Activated CD8-positive, alpha-beta memory T cell treated with anti-CD3 and anti-CD28 coated beads, Interleukin-2, amount 50 U/mL, for 4 hours (primary cell): ENCODE measurements around the gene KIF12.

ENCODE experiments used
- DNase-seq: peaks from one replicate; pipeline ENCODE4 v3.0.0-alpha.2; 2020

The KIF12 gene

GRCh38 chr9:114102484-114102883 is 3.4 kb upstream of the KIF12 start:
- no peak for DNase-seq

GRCh38 chr9:114100536-114100935 is 1.4 kb upstream of the KIF12 start:
- DNase-seq: no peak

GRCh38 chr9:114099669-114100270 is 678 bp upstream of the KIF12 start:
- DNase-seq: no peak

- DNase-seq: no peak
These were observed 814 bp downstream of the KIF12 start for GRCh38 chr9:114098021-114098935.

GRCh38 chr9:114097613-114098020 is 1.5 kb downstream of the KIF12 start:
- DNase-seq: no peak

GRCh38 chr9:114096866-114097612 is 2.1 kb downstream of the KIF12 start:
- DNase-seq: no peak

- no peak for DNase-seq
These were observed 3.0 kb downstream of the KIF12 start for GRCh38 chr9:114096041-114096511.

GRCh38 chr9:114094971-114095370 is 4.1 kb downstream of the KIF12 start:
- no peak for DNase-seq

- no peak for DNase-seq
These were observed 5.2 kb downstream of the KIF12 start for GRCh38 chr9:114093761-114094505.

GRCh38 chr9:114093031-114093471 is 6.0 kb downstream of the KIF12 start:
- DNase-seq: no peak

GRCh38 chr9:114092336-114092735 is 6.8 kb downstream of the KIF12 start:
- DNase-seq: no peak

GRCh38 chr9:114091711-114092110 is 7.4 kb downstream of the KIF12 start:
- no peak for DNase-seq

- no peak for DNase-seq
These were observed 8.3 kb downstream of the KIF12 start for GRCh38 chr9:114090798-114091197.

GRCh38 chr9:114089206-114089840 is 9.8 kb downstream of the KIF12 start:
- no peak for DNase-seq

GRCh38 chr9:114088571-114089170 is 10.4 kb downstream of the KIF12 start:
- no peak for DNase-seq

GRCh38 chr9:114087721-114088120 is 11.4 kb downstream of the KIF12 start:
- DNase-seq: no peak

- no peak for DNase-seq
These were observed 12.5 kb downstream of the KIF12 start for GRCh38 chr9:114086607-114087006.

- no peak for DNase-seq
These were observed 13.1 kb downstream of the KIF12 start for GRCh38 chr9:114086009-114086408.

GRCh38 chr9:114085387-114085789 is 13.7 kb downstream of the KIF12 start:
- no peak for DNase-seq

- DNase-seq: no peak
These were observed 14.6 kb downstream of the KIF12 start for GRCh38 chr9:114084282-114085073.

GRCh38 chr9:114083666-114084065 is 15.4 kb downstream of the KIF12 start:
- DNase-seq: no peak
